Caco-2 (cell line): ENCODE results near the gene WWOX. TPM values are rescaled to one million over a fixed set of nuclear protein-coding genes. Genes with fewer than 3 reads are reported as not detected.

Experiments
- BruUV-seq: library from RNA; stranded (reverse); fragments of 400-500 nt; replicated peaks from 2 replicates; lab custom pipeline; 2021; lab: Mats Ljungman, UMichigan
- CTCF ChIA-PET: fragments of 300-600 bp; sonication (Branson Sonifier 250); formaldehyde crosslinking; loops from one replicate; lab custom pipeline; 2022; ENCODE audit warnings: antibody characterized with exemption; lab: Charles Lee
- POLR2A ChIA-PET: fragments of 300-600 bp; sonication (Branson Sonifier 250); formaldehyde crosslinking; loops from one replicate; lab custom pipeline; 2022; ENCODE audit warnings: antibody characterized with exemption; lab: Charles Lee
- DNase-seq, 2 experiments: peaks; one replicate each; pipeline versions ENCODE4 v3.0.0 to v3.0.0-alpha.2; 2020 to 2022
- H3K27me3 ChIP-seq: replicated peaks from 2 replicates; pipeline ENCODE4 v1.6.0; 2011; ENCODE audit warnings: low read length; ENCODE audit not compliant: control insufficient read depth, insufficient read depth
- H3K36me3 ChIP-seq: 2 replicates; pipeline ENCODE4 v1.5.1; 2011; ENCODE audit warnings: low read length; ENCODE audit not compliant: control insufficient read depth, insufficient read depth
- H3K4me1 ChIP-seq: fragments of 250-450 bp; sonication (Bioruptor Pico); 2 replicates; pipeline ENCODE4 v1.5.1; 2020; ENCODE audit warnings: mild to moderate bottlenecking
- H3K4me3 ChIP-seq: 2 replicates; pipeline ENCODE4 v1.5.1; 2011; ENCODE audit warnings: low read depth, mild to moderate bottlenecking, control low read depth, low read length
- H3K9me3 ChIP-seq: fragments of 250-450 bp; sonication (Bioruptor Pico); 2 replicates; pipeline ENCODE4 v1.5.1; 2020; ENCODE audit warnings: mild to moderate bottlenecking, moderate library complexity
- H3K27ac Mint-ChIP-seq: one replicate; pipeline ENCODE4 v1.8.0; 2022; ENCODE audit warnings: mixed read lengths; ENCODE audit not compliant: unreplicated experiment
- H3K27me3 Mint-ChIP-seq: one replicate; pipeline ENCODE4 v1.8.0; 2022; ENCODE audit warnings: mixed read lengths; ENCODE audit not compliant: insufficient read depth, unreplicated experiment
- H3K36me3 Mint-ChIP-seq: one replicate; pipeline ENCODE4 v1.8.0; 2022; ENCODE audit warnings: mild to moderate bottlenecking, mixed read lengths; ENCODE audit not compliant: insufficient read depth, unreplicated experiment
- H3K4me1 Mint-ChIP-seq: one replicate; pipeline ENCODE4 v1.8.0; 2022; ENCODE audit warnings: low read depth, mixed read lengths; ENCODE audit not compliant: unreplicated experiment
- H3K4me3 Mint-ChIP-seq: one replicate; pipeline ENCODE4 v1.8.0; 2022; ENCODE audit warnings: mild to moderate bottlenecking, moderate library complexity, mixed read lengths; ENCODE audit not compliant: unreplicated experiment
- H3K9me3 Mint-ChIP-seq: one replicate; pipeline ENCODE4 v1.8.0; 2022; ENCODE audit warnings: mixed read lengths; ENCODE audit not compliant: unreplicated experiment
- CTCF ChIP-seq, 2 experiments: fragments of 200-600 bp in 1 of 2; IDR thresholded peaks; 1 replicate in 1 of 2; 2 replicates in 1 of 2; pipeline versions ENCODE4 v1.5.1 to v1.8.0; 2011 to 2022; ENCODE audit warnings: antibody characterized with exemption in 1 of 2, control low read depth in 1 of 2, inconsistent platforms in 1 of 2, low read depth in 1 of 2, low read length in 1 of 2, mild to moderate bottlenecking in 1 of 2, moderate library complexity in 1 of 2; ENCODE audit not compliant: insufficient read depth in 1 of 2, severe bottlenecking in 1 of 2, unreplicated experiment in 1 of 2
- intact Hi-C: fragments of 100-400 bp; cut with micrococcal nuclease; formaldehyde crosslinking; loops from one replicate; pipeline ENCODE4 v1.10.0; 2022; ENCODE audit not compliant: unreplicated experiment
- total RNA-seq: library from RNA; stranded (reverse); gene quantifications from 2 replicates; pipeline ENCODE4 v1.2.3, GENCODE V29; 2022

WWOX gene
- total RNA-seq, 1 experiment from 2014 or later, result 45.0 TPM

GRCh38 chr16:78362524-78363135, 263.2 kb downstream of the WWOX start:
- Histone ChIP-seq H3K36me3 (no peaks in the 10 kb centered on the region), H3K9me3 (no peaks in the 10 kb centered on the region), H3K27me3 (no peaks in the 10 kb centered on the region), H3K4me3 (no peak overlapping the region), H3K4me1 (no peaks in the 10 kb centered on the region)
- DNase-seq, result no peak
- Mint-ChIP-seq H3K4me1 (no peaks in the 10 kb centered on the region), H3K36me3 (no peaks in the 10 kb centered on the region), H3K27ac (no peak overlapping the region), H3K27me3 (no peaks in the 10 kb centered on the region), H3K9me3 (no peaks in the 10 kb centered on the region), H3K4me3 (no peak overlapping the region)
- POLR2A ChIA-PET, result no interaction called here
- no TSS peak for BruUV-seq
- TF ChIP-seq CTCF (IDR thresholded peaks at IDR 0.05; ENCODE audit: insufficient read depth in 1 of 2, low read depth in 1 of 2, low read length in 1 of 2, severe bottlenecking in 1 of 2, unreplicated experiment in 1 of 2), result no peak
- CTCF ChIA-PET, result no interaction called here
- intact Hi-C loops, result no loop called here

GRCh38 chr16:78363843-78364555, 264.5 kb downstream of the WWOX start:
- ChIA-PET CTCF (no interaction called here), POLR2A (no interaction called here)
- no peak for DNase-seq
- Mint-ChIP-seq H3K4me3 (no peak overlapping the region), H3K9me3 (no peaks in the 10 kb centered on the region), H3K27ac (no peak overlapping the region), H3K36me3 (no peaks in the 10 kb centered on the region), H3K27me3 (no peaks in the 10 kb centered on the region), H3K4me1 (peaks cover 5% of the 10 kb centered on the region)
- H3K27me3 ChIP-seq, result no peaks in the 10 kb centered on the region
- no peak for TF ChIP-seq CTCF (IDR thresholded peaks at IDR 0.05; ENCODE audit: insufficient read depth in 1 of 2, low read depth in 1 of 2, low read length in 1 of 2, severe bottlenecking in 1 of 2, unreplicated experiment in 1 of 2)
- H3K36me3 ChIP-seq, result no peaks in the 10 kb centered on the region
- no TSS peak for BruUV-seq
- H3K9me3 ChIP-seq, result no peaks in the 10 kb centered on the region
- no peak overlapping the region for H3K4me3 ChIP-seq
- H3K4me1 ChIP-seq, result no peaks in the 10 kb centered on the region
- intact Hi-C loops, result no loop called here

GRCh38 chr16:78364556-78364880, 265.1 kb downstream of the WWOX start:
- H3K4me1 ChIP-seq, result no peaks in the 10 kb centered on the region
- Mint-ChIP-seq H3K9me3 (no peaks in the 10 kb centered on the region), H3K27me3 (no peaks in the 10 kb centered on the region), H3K4me1 (peaks cover 10% of the 10 kb centered on the region), H3K36me3 (no peaks in the 10 kb centered on the region), H3K4me3 (no peak overlapping the region), H3K27ac (no peak overlapping the region)
- H3K4me3 ChIP-seq, result no peak overlapping the region
- H3K9me3 ChIP-seq, result no peaks in the 10 kb centered on the region
- ChIA-PET CTCF (no interaction called here), POLR2A (no interaction called here)
- TF ChIP-seq CTCF (IDR thresholded peaks at IDR 0.05; ENCODE audit: insufficient read depth in 1 of 2, low read depth in 1 of 2, low read length in 1 of 2, severe bottlenecking in 1 of 2, unreplicated experiment in 1 of 2), result no peak
- no peaks in the 10 kb centered on the region for H3K27me3 ChIP-seq
- no TSS peak for BruUV-seq
- intact Hi-C loops, result no loop called here
- DNase-seq, result no peak
- H3K36me3 ChIP-seq, result no peaks in the 10 kb centered on the region
